Caco-2 (cell line): ENCODE data around the gene CDC42EP3. TPM values are rescaled to one million over a fixed set of nuclear protein-coding genes. Genes with fewer than 3 reads are reported as not detected.

ENCODE experiments used
- BruUV-seq: library from RNA; stranded (reverse); fragments of 400-500 nt; replicated peaks from 2 replicates; lab custom pipeline; 2021; lab: Mats Ljungman, UMichigan
- CTCF ChIA-PET: fragments of 300-600 bp; sonication (Branson Sonifier 250); formaldehyde crosslinking; loops from one replicate; lab custom pipeline; 2022; ENCODE audit warnings: antibody characterized with exemption; lab: Charles Lee
- POLR2A ChIA-PET: fragments of 300-600 bp; sonication (Branson Sonifier 250); formaldehyde crosslinking; loops from one replicate; lab custom pipeline; 2022; ENCODE audit warnings: antibody characterized with exemption; lab: Charles Lee
- DNase-seq, 2 experiments: peaks; one replicate each; pipeline versions ENCODE4 v3.0.0 to v3.0.0-alpha.2; 2020 to 2022
- H3K27me3 ChIP-seq: replicated peaks from 2 replicates; pipeline ENCODE4 v1.6.0; 2011; ENCODE audit warnings: low read length; ENCODE audit not compliant: control insufficient read depth, insufficient read depth
- H3K36me3 ChIP-seq: 2 replicates; pipeline ENCODE4 v1.5.1; 2011; ENCODE audit warnings: low read length; ENCODE audit not compliant: control insufficient read depth, insufficient read depth
- H3K4me1 ChIP-seq: fragments of 250-450 bp; sonication (Bioruptor Pico); 2 replicates; pipeline ENCODE4 v1.5.1; 2020; ENCODE audit warnings: mild to moderate bottlenecking
- H3K4me3 ChIP-seq: 2 replicates; pipeline ENCODE4 v1.5.1; 2011; ENCODE audit warnings: low read depth, mild to moderate bottlenecking, control low read depth, low read length
- H3K9me3 ChIP-seq: fragments of 250-450 bp; sonication (Bioruptor Pico); 2 replicates; pipeline ENCODE4 v1.5.1; 2020; ENCODE audit warnings: mild to moderate bottlenecking, moderate library complexity
- H3K27ac Mint-ChIP-seq: one replicate; pipeline ENCODE4 v1.8.0; 2022; ENCODE audit warnings: mixed read lengths; ENCODE audit not compliant: unreplicated experiment
- H3K27me3 Mint-ChIP-seq: one replicate; pipeline ENCODE4 v1.8.0; 2022; ENCODE audit warnings: mixed read lengths; ENCODE audit not compliant: insufficient read depth, unreplicated experiment
- H3K36me3 Mint-ChIP-seq: one replicate; pipeline ENCODE4 v1.8.0; 2022; ENCODE audit warnings: mild to moderate bottlenecking, mixed read lengths; ENCODE audit not compliant: insufficient read depth, unreplicated experiment
- H3K4me1 Mint-ChIP-seq: one replicate; pipeline ENCODE4 v1.8.0; 2022; ENCODE audit warnings: low read depth, mixed read lengths; ENCODE audit not compliant: unreplicated experiment
- H3K4me3 Mint-ChIP-seq: one replicate; pipeline ENCODE4 v1.8.0; 2022; ENCODE audit warnings: mild to moderate bottlenecking, moderate library complexity, mixed read lengths; ENCODE audit not compliant: unreplicated experiment
- H3K9me3 Mint-ChIP-seq: one replicate; pipeline ENCODE4 v1.8.0; 2022; ENCODE audit warnings: mixed read lengths; ENCODE audit not compliant: unreplicated experiment
- intact Hi-C: fragments of 100-400 bp; cut with micrococcal nuclease; formaldehyde crosslinking; loops from one replicate; pipeline ENCODE4 v1.10.0; 2022; ENCODE audit not compliant: unreplicated experiment
- total RNA-seq: library from RNA; stranded (reverse); gene quantifications from 2 replicates; pipeline ENCODE4 v1.2.3, GENCODE V29; 2022
- TF ChIP-seq, protein P1 (sequence below), 2 experiments: fragments of 200-600 bp in 1 of 2; IDR thresholded peaks; 1 replicate in 1 of 2; 2 replicates in 1 of 2; pipeline versions ENCODE4 v1.5.1 to v1.8.0; 2011 to 2022; ENCODE audit warnings: antibody characterized with exemption in 1 of 2, control low read depth in 1 of 2, inconsistent platforms in 1 of 2, low read depth in 1 of 2, low read length in 1 of 2, mild to moderate bottlenecking in 1 of 2, moderate library complexity in 1 of 2; ENCODE audit not compliant: insufficient read depth in 1 of 2, severe bottlenecking in 1 of 2, unreplicated experiment in 1 of 2

CDC42EP3 gene
- total RNA-seq, 1 experiment from 2014 or later = 95.8 TPM

DNA sequence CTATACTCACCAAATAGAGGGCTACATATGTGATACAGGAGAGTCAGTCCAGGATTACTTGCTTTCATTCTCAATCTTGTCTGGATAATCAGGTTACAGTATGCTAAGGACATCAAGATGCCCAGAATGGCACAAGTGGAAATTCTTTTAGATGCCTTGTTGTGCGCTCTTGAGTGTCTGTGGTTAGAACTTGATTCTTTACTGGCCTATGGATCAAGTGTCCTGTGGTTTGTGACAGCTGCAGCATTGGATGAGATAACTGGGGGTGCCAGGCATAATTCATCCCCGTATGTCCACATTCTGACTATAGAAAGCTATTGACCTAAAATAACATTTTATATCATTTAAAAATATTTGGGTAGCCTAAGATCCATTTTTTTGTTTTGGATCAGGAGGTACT, 40.1 kb downstream of the CDC42EP3 start:
- no peaks in the 10 kb centered on the region for H3K36me3 ChIP-seq
- no TSS peak for BruUV-seq
- H3K9me3 Mint-ChIP-seq = peaks cover 14% of the 10 kb centered on the region
- H3K27me3 Mint-ChIP-seq = no peaks in the 10 kb centered on the region
- POLR2A ChIA-PET = no interaction called here
- H3K27ac Mint-ChIP-seq = no peak overlapping the region
- TF ChIP-seq, protein P1, sequence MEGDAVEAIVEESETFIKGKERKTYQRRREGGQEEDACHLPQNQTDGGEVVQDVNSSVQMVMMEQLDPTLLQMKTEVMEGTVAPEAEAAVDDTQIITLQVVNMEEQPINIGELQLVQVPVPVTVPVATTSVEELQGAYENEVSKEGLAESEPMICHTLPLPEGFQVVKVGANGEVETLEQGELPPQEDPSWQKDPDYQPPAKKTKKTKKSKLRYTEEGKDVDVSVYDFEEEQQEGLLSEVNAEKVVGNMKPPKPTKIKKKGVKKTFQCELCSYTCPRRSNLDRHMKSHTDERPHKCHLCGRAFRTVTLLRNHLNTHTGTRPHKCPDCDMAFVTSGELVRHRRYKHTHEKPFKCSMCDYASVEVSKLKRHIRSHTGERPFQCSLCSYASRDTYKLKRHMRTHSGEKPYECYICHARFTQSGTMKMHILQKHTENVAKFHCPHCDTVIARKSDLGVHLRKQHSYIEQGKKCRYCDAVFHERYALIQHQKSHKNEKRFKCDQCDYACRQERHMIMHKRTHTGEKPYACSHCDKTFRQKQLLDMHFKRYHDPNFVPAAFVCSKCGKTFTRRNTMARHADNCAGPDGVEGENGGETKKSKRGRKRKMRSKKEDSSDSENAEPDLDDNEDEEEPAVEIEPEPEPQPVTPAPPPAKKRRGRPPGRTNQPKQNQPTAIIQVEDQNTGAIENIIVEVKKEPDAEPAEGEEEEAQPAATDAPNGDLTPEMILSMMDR (IDR thresholded peaks at IDR 0.05; ENCODE audit: insufficient read depth in 1 of 2, low read depth in 1 of 2, low read length in 1 of 2, severe bottlenecking in 1 of 2, unreplicated experiment in 1 of 2) = no peak
- H3K4me3 Mint-ChIP-seq = no peak overlapping the region
- no peaks in the 10 kb centered on the region for H3K9me3 ChIP-seq
- intact Hi-C loops = no loop called here
- no peaks in the 10 kb centered on the region for H3K4me1 ChIP-seq
- no peak overlapping the region for H3K4me3 ChIP-seq
- no peak for DNase-seq
- H3K27me3 ChIP-seq = no peaks in the 10 kb centered on the region
- no peaks in the 10 kb centered on the region for H3K36me3 Mint-ChIP-seq
- peaks cover 6% of the 10 kb centered on the region for H3K4me1 Mint-ChIP-seq
- CTCF ChIA-PET = no interaction called here

DNA sequence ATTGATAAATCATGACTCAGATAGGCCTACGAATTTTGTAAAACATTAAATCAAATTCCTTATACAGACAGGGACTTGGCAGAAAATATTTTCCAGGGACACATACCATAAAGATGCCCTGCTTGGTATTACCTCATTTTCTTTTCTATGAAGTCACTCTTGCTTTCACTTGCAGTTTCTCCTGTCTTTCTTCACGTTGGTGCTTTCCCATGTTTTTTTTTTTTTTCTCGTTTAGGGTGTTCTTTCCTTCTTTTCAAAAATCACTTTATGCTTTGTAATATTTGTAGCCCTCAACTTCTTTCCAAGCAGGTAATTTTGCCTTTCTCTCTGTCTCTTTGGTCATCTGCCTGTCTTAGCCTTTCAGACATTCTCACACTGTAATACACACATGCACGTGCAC, 40.7 kb downstream of the CDC42EP3 start:
- intact Hi-C loops = no loop called here
- TF ChIP-seq, protein P1 (IDR thresholded peaks at IDR 0.05; ENCODE audit: insufficient read depth in 1 of 2, low read depth in 1 of 2, low read length in 1 of 2, severe bottlenecking in 1 of 2, unreplicated experiment in 1 of 2) = no peak
- Histone ChIP-seq H3K4me3 (no peak overlapping the region), H3K36me3 (no peaks in the 10 kb centered on the region), H3K4me1 (no peaks in the 10 kb centered on the region), H3K9me3 (no peaks in the 10 kb centered on the region), H3K27me3 (no peaks in the 10 kb centered on the region)
- H3K27ac Mint-ChIP-seq = no peak overlapping the region
- no peak for DNase-seq
- H3K9me3 Mint-ChIP-seq = peaks cover 14% of the 10 kb centered on the region
- H3K4me1 Mint-ChIP-seq = peaks cover 6% of the 10 kb centered on the region
- POLR2A ChIA-PET = no interaction called here
- CTCF ChIA-PET = no interaction called here
- no TSS peak for BruUV-seq
- H3K36me3 Mint-ChIP-seq = no peaks in the 10 kb centered on the region
- H3K27me3 Mint-ChIP-seq = no peaks in the 10 kb centered on the region
- H3K4me3 Mint-ChIP-seq = no peak overlapping the region

DNA sequence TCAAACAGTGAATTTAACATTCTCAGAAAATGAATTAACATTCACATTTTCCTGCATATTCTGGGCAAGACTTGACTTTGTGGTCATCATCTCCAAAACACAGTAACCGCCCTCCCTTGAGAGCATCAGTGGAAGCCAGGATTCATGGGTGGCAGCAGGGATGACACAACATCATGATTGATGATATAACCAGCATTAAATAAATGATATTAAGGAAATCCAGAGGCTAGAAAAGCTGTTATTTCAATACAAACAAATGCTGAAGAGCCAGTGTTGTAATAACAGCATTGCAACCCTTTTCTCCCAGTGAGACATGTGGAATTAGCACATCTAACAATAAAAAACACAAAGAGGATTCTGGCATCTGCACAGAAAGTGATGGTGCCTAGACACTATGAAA, 41.1 kb downstream of the CDC42EP3 start:
- Histone ChIP-seq H3K4me3 (no peak overlapping the region), H3K9me3 (no peaks in the 10 kb centered on the region), H3K36me3 (no peaks in the 10 kb centered on the region), H3K27me3 (no peaks in the 10 kb centered on the region), H3K4me1 (no peaks in the 10 kb centered on the region)
- no peak for DNase-seq
- Mint-ChIP-seq H3K36me3 (no peaks in the 10 kb centered on the region), H3K9me3 (peaks cover 13% of the 10 kb centered on the region), H3K4me3 (no peak overlapping the region), H3K4me1 (peaks cover 6% of the 10 kb centered on the region), H3K27ac (no peak overlapping the region), H3K27me3 (no peaks in the 10 kb centered on the region)
- intact Hi-C loops = no loop called here
- CTCF ChIA-PET = no interaction called here
- POLR2A ChIA-PET = no interaction called here
- no TSS peak for BruUV-seq
- TF ChIP-seq, protein P1 (IDR thresholded peaks at IDR 0.05; ENCODE audit: insufficient read depth in 1 of 2, low read depth in 1 of 2, low read length in 1 of 2, severe bottlenecking in 1 of 2, unreplicated experiment in 1 of 2) = no peak
